HepG2 (cell line): ENCODE measurements around the gene XPNPEP2.

ENCODE experiments used
- NBN ChIP-seq: fragments of 450-650 bp; conservative IDR thresholded peaks from 2 replicates; pipeline ENCODE4 v1.6.1; 2017
- SP2 ChIP-seq: sonication (generic); formaldehyde crosslinking; IDR thresholded peaks from 2 replicates; pipeline ENCODE4 v1.5.1; 2020; ENCODE audit warnings: mild to moderate bottlenecking, missing genetic modification reagents
- SRSF1 ChIP-seq: fragments of 200-400 bp; formaldehyde crosslinking; optimal IDR thresholded peaks from 2 replicates; pipeline ENCODE3; 2017; ENCODE audit warnings: mild to moderate bottlenecking, low read depth, low read length, moderate library complexity

- TF ChIP-seq SRSF1 (no peak), NBN (no peak), SP2 (CRISPR knock-in tag) (no peak)
These were observed 40.4 kb downstream of the XPNPEP2 start for GRCh38 chrX:129779086-129779672.
